Measurements from ENCODE around the gene AMY1A. TPM values are rescaled to one million over a fixed set of nuclear protein-coding genes. Genes with fewer than 3 reads are reported as not detected.
"Not testable (repeated sequence)": the region's sequence is repeated elsewhere in the genome, so short reads cannot be mapped to it uniquely, and the experiment has no call there.

AMY1A gene
- total and polyA plus RNA-seq, 2 donors (not counting 1 experiment from before 2014, with no cell fraction given): not detected

DNA sequence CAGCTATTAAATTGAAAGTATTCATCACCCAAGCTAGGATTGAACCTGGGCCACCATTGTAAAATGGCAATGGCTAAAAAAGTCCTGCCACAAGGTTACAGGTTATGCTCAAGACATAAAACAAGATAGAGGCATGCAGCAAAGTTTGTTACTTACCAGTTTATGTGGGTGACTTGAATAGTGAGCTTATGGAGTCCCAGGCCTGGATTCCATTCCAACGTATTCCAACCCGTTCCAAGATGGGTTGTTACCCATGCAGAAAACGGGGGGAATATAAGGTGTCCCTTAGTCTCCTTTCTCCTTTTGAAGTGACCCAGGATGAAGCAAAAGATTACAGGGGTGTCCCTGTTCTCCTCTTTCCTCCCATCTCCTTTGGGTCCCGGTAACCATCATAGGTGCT lies 28.1 kb upstream of the AMY1A start:
- H3K79me2 ChIP-seq (ENCODE audit: control insufficient read depth, insufficient read depth, low read length); H3K4me3 ChIP-seq (ENCODE audit: control extremely low read depth in 1 of 5, extremely low read depth in 1 of 5, insufficient read depth in 1 of 5, low read depth in 2 of 5, low read length in 4 of 5); H3K27ac ChIP-seq (ENCODE audit: low read length in 2 of 2); H3K9me3 ChIP-seq (ENCODE audit: control extremely low read depth in 1 of 3, control insufficient read depth in 2 of 3, insufficient read depth in 1 of 3, low read length in 2 of 3); H3K27me3 Mint-ChIP-seq; POLR2A ChIA-PET; ATAC-seq (ENCODE audit: low read depth); H3K9me3 Mint-ChIP-seq (ENCODE audit: insufficient read depth); intact Hi-C loops (cut with micrococcal nuclease); H3K4me1 Mint-ChIP-seq; H3K27me3 ChIP-seq (replicated peaks in 1 of 4; ENCODE audit: control extremely low read depth in 1 of 4, control insufficient read depth in 3 of 4, insufficient read depth in 4 of 4, low read length in 3 of 4); H3K4me3 Mint-ChIP-seq; H3K27ac Mint-ChIP-seq; CTCF ChIA-PET; H4K20me1 ChIP-seq (ENCODE audit: control insufficient read depth, insufficient read depth, low read length, poor library complexity, severe bottlenecking); H2AFZ ChIP-seq (ENCODE audit: insufficient read depth, low read depth, low read length, poor library complexity, severe bottlenecking); H3K4me1 ChIP-seq (ENCODE audit: control insufficient read depth in 2 of 2, insufficient read depth in 2 of 2, low read length in 2 of 2); H3K9ac ChIP-seq (ENCODE audit: low read length); H3K36me3 ChIP-seq (replicated peaks in 1 of 2; ENCODE audit: control extremely low read depth in 1 of 2, control insufficient read depth in 1 of 2, extremely low read depth in 1 of 2, insufficient read depth in 2 of 2, low read length in 1 of 2); DNase-seq; H3K4me2 ChIP-seq (replicated peaks; ENCODE audit: low read depth, low read length, poor library complexity, severe bottlenecking): not testable (repeated sequence)
- no CpG with 5 or more reads among the region's 4 CpGs for WGBS (ENCODE audit: insufficient coverage)

DNA sequence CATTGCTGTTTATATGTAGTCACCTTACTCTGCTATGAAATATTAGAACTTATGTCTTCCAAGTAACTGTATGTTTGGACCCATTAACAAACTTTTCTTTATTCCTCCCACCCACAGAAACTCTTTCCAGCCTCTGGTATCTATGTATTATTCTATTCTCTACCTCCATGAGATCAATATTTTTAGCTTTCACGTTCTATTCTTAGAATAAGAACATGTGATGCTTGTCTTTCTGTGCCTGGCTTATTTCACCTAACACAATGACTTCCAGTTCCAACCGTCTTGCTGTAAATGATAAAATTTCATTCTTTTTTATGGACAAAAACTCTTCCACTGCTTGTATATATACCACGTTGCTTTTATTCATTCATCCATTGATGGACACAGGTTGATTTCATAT lies 14.4 kb upstream of the AMY1A start:
- H3K9me3 ChIP-seq (ENCODE audit: control extremely low read depth in 1 of 3, control insufficient read depth in 2 of 3, insufficient read depth in 1 of 3, low read length in 2 of 3); H3K27ac Mint-ChIP-seq; H3K79me2 ChIP-seq (ENCODE audit: control insufficient read depth, insufficient read depth, low read length); H3K9ac ChIP-seq (ENCODE audit: low read length); H3K4me2 ChIP-seq (replicated peaks; ENCODE audit: low read depth, low read length, poor library complexity, severe bottlenecking); H3K4me1 ChIP-seq (ENCODE audit: control insufficient read depth in 2 of 2, insufficient read depth in 2 of 2, low read length in 2 of 2); ATAC-seq (ENCODE audit: low read depth); H3K9me3 Mint-ChIP-seq (ENCODE audit: insufficient read depth); H4K20me1 ChIP-seq (ENCODE audit: control insufficient read depth, insufficient read depth, low read length, poor library complexity, severe bottlenecking); intact Hi-C loops (cut with micrococcal nuclease); DNase-seq; POLR2A ChIA-PET; H3K27me3 Mint-ChIP-seq; H3K4me3 Mint-ChIP-seq; H3K4me3 ChIP-seq (ENCODE audit: control extremely low read depth in 1 of 5, extremely low read depth in 1 of 5, insufficient read depth in 1 of 5, low read depth in 2 of 5, low read length in 4 of 5); H3K27ac ChIP-seq (ENCODE audit: low read length in 2 of 2); H3K4me1 Mint-ChIP-seq; H3K36me3 ChIP-seq (replicated peaks in 1 of 2; ENCODE audit: control extremely low read depth in 1 of 2, control insufficient read depth in 1 of 2, extremely low read depth in 1 of 2, insufficient read depth in 2 of 2, low read length in 1 of 2); H3K27me3 ChIP-seq (replicated peaks in 1 of 4; ENCODE audit: control extremely low read depth in 1 of 4, control insufficient read depth in 3 of 4, insufficient read depth in 4 of 4, low read length in 3 of 4); CTCF ChIA-PET; H2AFZ ChIP-seq (ENCODE audit: insufficient read depth, low read depth, low read length, poor library complexity, severe bottlenecking): not testable (repeated sequence)
- WGBS (ENCODE audit: insufficient coverage): no CpG with 5 or more reads among the region's 3 CpGs

- H3K27ac Mint-ChIP-seq; POLR2A ChIA-PET; DNase-seq; ATAC-seq (ENCODE audit: low read depth); H3K27me3 ChIP-seq (replicated peaks in 1 of 4; ENCODE audit: control extremely low read depth in 1 of 4, control insufficient read depth in 3 of 4, insufficient read depth in 4 of 4, low read length in 3 of 4); H3K9me3 ChIP-seq (ENCODE audit: control extremely low read depth in 1 of 3, control insufficient read depth in 2 of 3, insufficient read depth in 1 of 3, low read length in 2 of 3); H3K4me1 Mint-ChIP-seq; H3K27ac ChIP-seq (ENCODE audit: low read length in 2 of 2); H3K4me1 ChIP-seq (ENCODE audit: control insufficient read depth in 2 of 2, insufficient read depth in 2 of 2, low read length in 2 of 2); H4K20me1 ChIP-seq (ENCODE audit: control insufficient read depth, insufficient read depth, low read length, poor library complexity, severe bottlenecking); H3K27me3 Mint-ChIP-seq; CTCF ChIA-PET; H3K4me3 ChIP-seq (ENCODE audit: control extremely low read depth in 1 of 5, extremely low read depth in 1 of 5, insufficient read depth in 1 of 5, low read depth in 2 of 5, low read length in 4 of 5); H3K4me2 ChIP-seq (replicated peaks; ENCODE audit: low read depth, low read length, poor library complexity, severe bottlenecking); H3K79me2 ChIP-seq (ENCODE audit: control insufficient read depth, insufficient read depth, low read length); H3K36me3 ChIP-seq (replicated peaks in 1 of 2; ENCODE audit: control extremely low read depth in 1 of 2, control insufficient read depth in 1 of 2, extremely low read depth in 1 of 2, insufficient read depth in 2 of 2, low read length in 1 of 2); H2AFZ ChIP-seq (ENCODE audit: insufficient read depth, low read depth, low read length, poor library complexity, severe bottlenecking); H3K9me3 Mint-ChIP-seq (ENCODE audit: insufficient read depth); intact Hi-C loops (cut with micrococcal nuclease); H3K4me3 Mint-ChIP-seq; H3K9ac ChIP-seq (ENCODE audit: low read length): not testable (repeated sequence)
- no CpG with 5 or more reads among the region's 3 CpGs for WGBS (ENCODE audit: insufficient coverage)
Measured at GRCh38 chr1:103643908-103644307, 11.7 kb upstream of the AMY1A start.

- H3K4me2 ChIP-seq (replicated peaks; ENCODE audit: low read depth, low read length, poor library complexity, severe bottlenecking); H3K27me3 Mint-ChIP-seq; H3K4me3 Mint-ChIP-seq; H3K4me3 ChIP-seq (ENCODE audit: control extremely low read depth in 1 of 5, extremely low read depth in 1 of 5, insufficient read depth in 1 of 5, low read depth in 2 of 5, low read length in 4 of 5); intact Hi-C loops (cut with micrococcal nuclease); H3K4me1 ChIP-seq (ENCODE audit: control insufficient read depth in 2 of 2, insufficient read depth in 2 of 2, low read length in 2 of 2); POLR2A ChIA-PET; H3K4me1 Mint-ChIP-seq; H3K27me3 ChIP-seq (replicated peaks in 1 of 4; ENCODE audit: control extremely low read depth in 1 of 4, control insufficient read depth in 3 of 4, insufficient read depth in 4 of 4, low read length in 3 of 4); H3K79me2 ChIP-seq (ENCODE audit: control insufficient read depth, insufficient read depth, low read length); H3K36me3 ChIP-seq (replicated peaks in 1 of 2; ENCODE audit: control extremely low read depth in 1 of 2, control insufficient read depth in 1 of 2, extremely low read depth in 1 of 2, insufficient read depth in 2 of 2, low read length in 1 of 2); CTCF ChIA-PET; DNase-seq; ATAC-seq (ENCODE audit: low read depth); H3K9ac ChIP-seq (ENCODE audit: low read length); H3K27ac ChIP-seq (ENCODE audit: low read length in 2 of 2); H2AFZ ChIP-seq (ENCODE audit: insufficient read depth, low read depth, low read length, poor library complexity, severe bottlenecking); H4K20me1 ChIP-seq (ENCODE audit: control insufficient read depth, insufficient read depth, low read length, poor library complexity, severe bottlenecking); H3K9me3 ChIP-seq (ENCODE audit: control extremely low read depth in 1 of 3, control insufficient read depth in 2 of 3, insufficient read depth in 1 of 3, low read length in 2 of 3); H3K27ac Mint-ChIP-seq; H3K9me3 Mint-ChIP-seq (ENCODE audit: insufficient read depth): not testable (repeated sequence)
- no CpG with 5 or more reads among the region's 3 CpGs for WGBS (ENCODE audit: insufficient coverage)
Measured at GRCh38 chr1:103650305-103650704, 5.3 kb upstream of the AMY1A start.

Measured in B cell (primary cell).